ENCODE data around the gene IL2RA. TPM values are rescaled to one million over a fixed set of nuclear protein-coding genes. Genes with fewer than 3 reads are reported as not detected.

Gene IL2RA
- total RNA-seq, 1 donor from 2014 or later: not detected

GRCh38 chr10:6074489-6075301 lies 12.5 kb upstream of the IL2RA start:
- Mint-ChIP-seq H3K27me3 (ENCODE audit: unreplicated experiment) (peaks cover 2% of the 10 kb centered on the region), H3K4me1 (ENCODE audit: unreplicated experiment) (no peaks in the 10 kb centered on the region), H3K9me3 (ENCODE audit: unreplicated experiment) (no peaks in the 10 kb centered on the region), H3K4me3 (ENCODE audit: unreplicated experiment) (no peak overlapping the region), H3K27ac (ENCODE audit: unreplicated experiment) (no peak overlapping the region), H3K36me3 (ENCODE audit: low read depth, unreplicated experiment) (no peaks in the 10 kb centered on the region)
- DNase-seq (ENCODE audit: low spot score): no peak
- TF ChIP-seq, protein P1, sequence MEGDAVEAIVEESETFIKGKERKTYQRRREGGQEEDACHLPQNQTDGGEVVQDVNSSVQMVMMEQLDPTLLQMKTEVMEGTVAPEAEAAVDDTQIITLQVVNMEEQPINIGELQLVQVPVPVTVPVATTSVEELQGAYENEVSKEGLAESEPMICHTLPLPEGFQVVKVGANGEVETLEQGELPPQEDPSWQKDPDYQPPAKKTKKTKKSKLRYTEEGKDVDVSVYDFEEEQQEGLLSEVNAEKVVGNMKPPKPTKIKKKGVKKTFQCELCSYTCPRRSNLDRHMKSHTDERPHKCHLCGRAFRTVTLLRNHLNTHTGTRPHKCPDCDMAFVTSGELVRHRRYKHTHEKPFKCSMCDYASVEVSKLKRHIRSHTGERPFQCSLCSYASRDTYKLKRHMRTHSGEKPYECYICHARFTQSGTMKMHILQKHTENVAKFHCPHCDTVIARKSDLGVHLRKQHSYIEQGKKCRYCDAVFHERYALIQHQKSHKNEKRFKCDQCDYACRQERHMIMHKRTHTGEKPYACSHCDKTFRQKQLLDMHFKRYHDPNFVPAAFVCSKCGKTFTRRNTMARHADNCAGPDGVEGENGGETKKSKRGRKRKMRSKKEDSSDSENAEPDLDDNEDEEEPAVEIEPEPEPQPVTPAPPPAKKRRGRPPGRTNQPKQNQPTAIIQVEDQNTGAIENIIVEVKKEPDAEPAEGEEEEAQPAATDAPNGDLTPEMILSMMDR (IDR thresholded peaks at IDR 0.05; ENCODE audit: unreplicated experiment): no peak

GRCh38 chr10:6072215-6072934 lies 10.2 kb upstream of the IL2RA start:
- Mint-ChIP-seq H3K36me3 (ENCODE audit: low read depth, unreplicated experiment) (no peaks in the 10 kb centered on the region), H3K4me1 (ENCODE audit: unreplicated experiment) (no peaks in the 10 kb centered on the region), H3K4me3 (ENCODE audit: unreplicated experiment) (no peak overlapping the region), H3K27me3 (ENCODE audit: unreplicated experiment) (peaks cover 1% of the 10 kb centered on the region), H3K27ac (ENCODE audit: unreplicated experiment) (no peak overlapping the region), H3K9me3 (ENCODE audit: unreplicated experiment) (no peaks in the 10 kb centered on the region)
- TF ChIP-seq, protein P1 (IDR thresholded peaks at IDR 0.05; ENCODE audit: unreplicated experiment): no peak
- no peak for DNase-seq (ENCODE audit: low spot score)

- no peak for DNase-seq (ENCODE audit: low spot score)
- Mint-ChIP-seq H3K9me3 (ENCODE audit: unreplicated experiment) (no peaks in the 10 kb centered on the region), H3K4me3 (ENCODE audit: unreplicated experiment) (no peak overlapping the region), H3K27me3 (ENCODE audit: unreplicated experiment) (peaks cover 2% of the 10 kb centered on the region), H3K36me3 (ENCODE audit: low read depth, unreplicated experiment) (no peaks in the 10 kb centered on the region), H3K4me1 (ENCODE audit: unreplicated experiment) (no peaks in the 10 kb centered on the region), H3K27ac (ENCODE audit: unreplicated experiment) (no peak overlapping the region)
- TF ChIP-seq, protein P1 (IDR thresholded peaks at IDR 0.05; ENCODE audit: unreplicated experiment): no peak
Observed at GRCh38 chr10:6071181-6072175, 9.3 kb upstream of the IL2RA start.

DNA sequence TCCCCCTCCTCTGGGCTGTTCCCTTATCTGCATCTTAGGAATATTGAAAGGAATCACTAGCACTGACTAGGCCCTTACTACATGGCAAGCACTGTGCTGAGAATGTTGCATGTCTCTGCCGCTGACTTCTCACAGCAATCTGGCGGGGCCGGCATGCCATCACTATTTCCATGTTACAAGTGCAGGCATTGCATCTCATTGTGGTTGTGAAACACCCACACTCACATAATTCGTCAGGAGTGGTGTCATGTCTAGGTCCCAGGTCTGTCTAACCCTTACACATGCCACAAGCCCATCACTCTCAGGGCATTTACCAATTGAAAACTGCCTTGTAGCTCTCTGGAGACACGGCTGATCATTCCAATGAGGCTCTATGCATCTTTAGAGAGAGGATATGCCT lies 8.5 kb upstream of the IL2RA start:
- H3K27ac Mint-ChIP-seq (ENCODE audit: unreplicated experiment): no peak overlapping the region
- TF ChIP-seq, protein P1 (IDR thresholded peaks at IDR 0.05; ENCODE audit: unreplicated experiment): no peak

More for the DNA sequence above, 8.5 kb upstream of the IL2RA start:
- H3K36me3 Mint-ChIP-seq (ENCODE audit: low read depth, unreplicated experiment): no peaks in the 10 kb centered on the region
- no peak overlapping the region for H3K4me3 Mint-ChIP-seq (ENCODE audit: unreplicated experiment)
- H3K27me3 Mint-ChIP-seq (ENCODE audit: unreplicated experiment): peaks cover 2% of the 10 kb centered on the region
- H3K9me3 Mint-ChIP-seq (ENCODE audit: unreplicated experiment): no peaks in the 10 kb centered on the region
- peaks cover 7% of the 10 kb centered on the region for H3K4me1 Mint-ChIP-seq (ENCODE audit: unreplicated experiment)
- DNase-seq (ENCODE audit: low spot score): no peak

Data from endothelial cell (in vitro differentiated cells).